ENCODE measurements around the gene ALKBH5. TPM values are rescaled to one million over a fixed set of nuclear protein-coding genes. Genes with fewer than 3 reads are reported as not detected.

The ALKBH5 gene
- total and polyA plus RNA-seq, 9 of the 15 experiments (the other 6 are each of a cell fraction or from before 2014, with no cell fraction given): 11.4 to 70.0 (median 47.4) TPM

DNA sequence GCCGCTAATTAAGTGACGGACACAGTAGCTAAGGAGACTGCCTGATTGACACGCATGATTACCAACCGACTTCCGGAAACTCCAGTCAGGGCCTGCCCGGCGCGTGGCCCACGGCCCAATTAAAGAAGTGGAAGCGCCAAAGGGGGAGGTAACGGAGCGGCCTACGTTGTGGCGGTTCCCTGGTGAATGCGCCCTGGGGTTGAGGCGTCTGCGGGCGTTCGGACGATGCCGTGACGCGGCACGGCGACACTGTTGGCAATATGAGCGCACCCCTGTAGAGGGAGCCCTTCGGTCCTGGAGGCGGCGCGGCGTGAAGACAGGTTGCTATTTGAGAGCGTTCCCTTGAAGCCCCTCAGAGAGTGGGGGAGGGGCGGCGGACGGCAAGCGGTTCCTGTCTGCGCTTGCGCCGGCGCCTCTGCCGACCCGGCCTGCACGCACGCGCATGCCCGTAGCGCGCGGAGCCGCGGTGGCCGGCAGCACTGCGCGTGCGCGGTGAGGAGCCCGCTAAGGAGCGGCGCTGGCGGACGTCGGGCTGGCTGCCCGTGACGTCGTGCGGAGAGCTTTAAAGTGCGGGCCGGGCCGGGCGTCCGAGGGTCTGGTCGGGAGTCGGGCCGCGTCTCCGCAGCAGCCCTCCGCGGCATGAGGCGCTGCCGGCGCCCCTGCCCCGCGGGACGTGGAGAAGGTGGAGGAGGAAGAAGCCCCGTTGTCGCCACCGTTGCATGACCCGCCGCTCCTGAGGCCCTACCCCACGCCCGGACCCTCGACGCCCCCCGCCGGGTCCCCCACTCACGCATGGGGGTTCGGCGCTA is at the start of gene ALKBH5 (continued):
- TF ChIP-seq, protein P1, sequence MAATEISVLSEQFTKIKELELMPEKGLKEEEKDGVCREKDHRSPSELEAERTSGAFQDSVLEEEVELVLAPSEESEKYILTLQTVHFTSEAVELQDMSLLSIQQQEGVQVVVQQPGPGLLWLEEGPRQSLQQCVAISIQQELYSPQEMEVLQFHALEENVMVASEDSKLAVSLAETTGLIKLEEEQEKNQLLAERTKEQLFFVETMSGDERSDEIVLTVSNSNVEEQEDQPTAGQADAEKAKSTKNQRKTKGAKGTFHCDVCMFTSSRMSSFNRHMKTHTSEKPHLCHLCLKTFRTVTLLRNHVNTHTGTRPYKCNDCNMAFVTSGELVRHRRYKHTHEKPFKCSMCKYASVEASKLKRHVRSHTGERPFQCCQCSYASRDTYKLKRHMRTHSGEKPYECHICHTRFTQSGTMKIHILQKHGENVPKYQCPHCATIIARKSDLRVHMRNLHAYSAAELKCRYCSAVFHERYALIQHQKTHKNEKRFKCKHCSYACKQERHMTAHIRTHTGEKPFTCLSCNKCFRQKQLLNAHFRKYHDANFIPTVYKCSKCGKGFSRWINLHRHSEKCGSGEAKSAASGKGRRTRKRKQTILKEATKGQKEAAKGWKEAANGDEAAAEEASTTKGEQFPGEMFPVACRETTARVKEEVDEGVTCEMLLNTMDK (IDR thresholded peaks at IDR 0.05; ENCODE audit: borderline replicate concordance, insufficient read depth, low read depth, low read length, poor library complexity, severe bottlenecking): peak; percentile 69
- TF ChIP-seq CCNT2 (IDR thresholded peaks at IDR 0.05; ENCODE audit: borderline replicate concordance, extremely low read depth, insufficient read length, low read depth, low read length) (peak; percentile 70), HMG20A (CRISPR knock-in tag; conservative IDR thresholded peaks at IDR 0.05) (no peak), SAFB (IDR thresholded peaks at IDR 0.05; ENCODE audit: borderline replicate concordance, low read depth, low read length) (no peak), ZNF263 (CRISPR knock-in tag; IDR thresholded peaks at IDR 0.05; ENCODE audit: borderline replicate concordance) (peak; percentile 33; the same call in 1 of the 2 replicates), ZC3H8 (IDR thresholded peaks at IDR 0.05) (no peak), CREBBP (IDR thresholded peaks at IDR 0.05; ENCODE audit: low read depth, low read length) (no peak)

DNA sequence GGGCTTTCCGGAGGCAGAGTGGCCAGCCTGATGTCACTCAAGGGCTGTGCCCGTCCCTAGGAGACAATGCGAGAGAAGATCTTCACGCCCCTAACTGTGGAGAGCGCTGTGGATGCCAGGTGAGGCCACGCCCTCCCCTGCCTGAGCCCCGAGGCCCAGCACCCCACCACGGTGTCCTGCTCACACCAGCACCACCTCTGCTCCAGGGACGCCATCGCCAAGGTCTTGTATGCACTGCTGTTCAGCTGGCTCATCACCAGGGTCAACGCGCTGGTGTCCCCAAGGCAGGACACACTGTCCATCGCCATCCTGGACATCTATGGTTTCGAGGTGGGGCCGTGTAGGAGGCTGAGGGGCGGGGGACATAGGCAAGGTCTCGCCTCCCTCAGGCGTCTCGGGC is 47.3 kb upstream of the ALKBH5 start:
- DNase-seq (ENCODE audit: extremely low read depth in 1 of 4, low spot score in 3 of 4) (no peak), ATAC-seq (no peak), FAIRE-seq (no peak)
- Histone ChIP-seq H3K9me1 (ENCODE audit: control insufficient read depth, insufficient read depth, low read length) (no peaks in the 10 kb centered on the region), H3K27ac (ENCODE audit: extremely low read depth, low read depth, low read length) (no peak overlapping the region), H3K79me2 (ENCODE audit: control insufficient read depth, insufficient read depth, low read length) (no peaks in the 10 kb centered on the region), H2AFZ (ENCODE audit: low read depth, low read length) (no peak overlapping the region), H3K27me3 (ENCODE audit: control insufficient read depth in 2 of 2, insufficient read depth in 2 of 2, low read length in 2 of 2) (no peaks in the 10 kb centered on the region), H3K9me3 (replicated peaks; ENCODE audit: control insufficient read depth, insufficient read depth, low read depth, low read length) (no peaks in the 10 kb centered on the region), H4K20me1 (replicated peaks; ENCODE audit: control insufficient read depth, insufficient read depth, low read length) (no peaks in the 10 kb centered on the region; the same call in 1 of the 2 replicates), H3K4me2 (ENCODE audit: insufficient read depth, low read length) (no peak overlapping the region), H3K4me3 (no peak overlapping the region), H3K36me3 (ENCODE audit: control insufficient read depth, insufficient read depth, low read length) (no peaks in the 10 kb centered on the region), H3K4me1 (replicated peaks in 1 of 2; ENCODE audit: control insufficient read depth in 2 of 2, insufficient read depth in 2 of 2, low read length in 2 of 2) (peaks cover 0 to 13% of the 10 kb centered on the region in 2 experiments; a peak in 3 of 5 replicates), H3K9ac (ENCODE audit: insufficient read depth in 1 of 2, low read depth in 2 of 2, low read length in 2 of 2) (no peak overlapping the region)
- in situ Hi-C loops (cut with MboI) (no loop called here), intact Hi-C loops (cut with micrococcal nuclease) (no loop called here)
- ChIA-PET POLR2A (interaction anchor here (0.6 kb wide), 1 partner anchor 19 kb away, joined by 3 read pairs; no protein-coding TSS in a partner anchor), CTCF (ENCODE audit: low intra/inter-chr PET ratio) (no interaction called here)
- no TSS peak for BruUV-seq (replicated peaks)
- TF ChIP-seq DDX20 (tag; IDR thresholded peaks at IDR 0.05; ENCODE audit: low read depth) (no peak), TSC22D4 (tag; IDR thresholded peaks at IDR 0.05) (no peak), PTTG1 (tag; IDR thresholded peaks at IDR 0.05; ENCODE audit: low read depth) (no peak), ETV5 (CRISPR knock-in tag; IDR thresholded peaks at IDR 0.05; ENCODE audit: low read depth) (no peak), TAF1 (IDR thresholded peaks at IDR 0.05; ENCODE audit: control insufficient read depth, extremely low read depth, insufficient read depth, low read length, severe bottlenecking) (no peak), MAFF (IDR thresholded peaks at IDR 0.05; ENCODE audit: low read length) (no peak)
- TF ChIP-seq, protein P2, sequence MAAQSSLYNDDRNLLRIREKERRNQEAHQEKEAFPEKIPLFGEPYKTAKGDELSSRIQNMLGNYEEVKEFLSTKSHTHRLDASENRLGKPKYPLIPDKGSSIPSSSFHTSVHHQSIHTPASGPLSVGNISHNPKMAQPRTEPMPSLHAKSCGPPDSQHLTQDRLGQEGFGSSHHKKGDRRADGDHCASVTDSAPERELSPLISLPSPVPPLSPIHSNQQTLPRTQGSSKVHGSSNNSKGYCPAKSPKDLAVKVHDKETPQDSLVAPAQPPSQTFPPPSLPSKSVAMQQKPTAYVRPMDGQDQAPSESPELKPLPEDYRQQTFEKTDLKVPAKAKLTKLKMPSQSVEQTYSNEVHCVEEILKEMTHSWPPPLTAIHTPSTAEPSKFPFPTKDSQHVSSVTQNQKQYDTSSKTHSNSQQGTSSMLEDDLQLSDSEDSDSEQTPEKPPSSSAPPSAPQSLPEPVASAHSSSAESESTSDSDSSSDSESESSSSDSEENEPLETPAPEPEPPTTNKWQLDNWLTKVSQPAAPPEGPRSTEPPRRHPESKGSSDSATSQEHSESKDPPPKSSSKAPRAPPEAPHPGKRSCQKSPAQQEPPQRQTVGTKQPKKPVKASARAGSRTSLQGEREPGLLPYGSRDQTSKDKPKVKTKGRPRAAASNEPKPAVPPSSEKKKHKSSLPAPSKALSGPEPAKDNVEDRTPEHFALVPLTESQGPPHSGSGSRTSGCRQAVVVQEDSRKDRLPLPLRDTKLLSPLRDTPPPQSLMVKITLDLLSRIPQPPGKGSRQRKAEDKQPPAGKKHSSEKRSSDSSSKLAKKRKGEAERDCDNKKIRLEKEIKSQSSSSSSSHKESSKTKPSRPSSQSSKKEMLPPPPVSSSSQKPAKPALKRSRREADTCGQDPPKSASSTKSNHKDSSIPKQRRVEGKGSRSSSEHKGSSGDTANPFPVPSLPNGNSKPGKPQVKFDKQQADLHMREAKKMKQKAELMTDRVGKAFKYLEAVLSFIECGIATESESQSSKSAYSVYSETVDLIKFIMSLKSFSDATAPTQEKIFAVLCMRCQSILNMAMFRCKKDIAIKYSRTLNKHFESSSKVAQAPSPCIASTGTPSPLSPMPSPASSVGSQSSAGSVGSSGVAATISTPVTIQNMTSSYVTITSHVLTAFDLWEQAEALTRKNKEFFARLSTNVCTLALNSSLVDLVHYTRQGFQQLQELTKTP (IDR thresholded peaks at IDR 0.05; ENCODE audit: low read depth in 1 of 2, partially characterized antibody in 2 of 2): no peak
- 26% methylated on average over 12 of the region's 19 CpGs for WGBS (ENCODE audit: insufficient coverage, low coverage, missing lambda C conversion rate)
